HG03108 (cell line): ENCODE measurements around the gene TPST2.

Experiments used
- ATAC-seq: cut with Tn5 transposase; IDR thresholded peaks from one replicate; pipeline ENCODE4 v1.9.1; 2021; ENCODE audit warnings: moderate library complexity; ENCODE audit not compliant: unreplicated experiment

TPST2 gene

DNA sequence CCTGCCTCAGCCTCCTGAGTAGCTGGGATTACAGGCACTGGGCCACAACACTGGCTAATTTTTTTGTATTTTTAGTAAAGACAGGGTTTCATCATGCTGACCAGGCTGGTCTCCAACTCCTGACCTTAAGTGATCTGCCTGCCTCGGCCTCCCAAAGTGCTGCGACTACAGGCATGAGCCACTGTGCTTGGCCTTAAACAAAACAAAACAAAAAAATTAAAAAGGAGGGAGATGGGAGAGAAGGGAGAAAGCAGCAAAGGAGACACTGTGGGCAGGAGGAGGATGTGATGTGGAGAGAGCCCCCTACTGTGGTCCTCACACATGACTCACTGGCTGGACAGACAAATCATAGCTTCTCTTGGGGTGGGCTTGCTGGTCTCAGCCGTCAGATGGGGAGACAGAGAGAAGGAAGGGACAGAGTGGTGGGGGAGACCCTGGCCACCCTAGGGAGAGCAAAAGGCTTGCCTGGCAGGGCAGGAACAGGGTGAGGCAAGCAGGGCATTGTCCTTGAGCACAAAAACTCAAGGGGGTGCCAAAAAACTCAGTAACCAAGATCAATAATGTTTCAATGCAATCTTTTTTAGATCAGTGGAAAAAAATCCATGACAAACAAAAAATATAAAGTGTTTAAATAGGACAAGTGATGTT, 31.6 kb downstream of the TPST2 start:
- ATAC-seq, result no peak

DNA sequence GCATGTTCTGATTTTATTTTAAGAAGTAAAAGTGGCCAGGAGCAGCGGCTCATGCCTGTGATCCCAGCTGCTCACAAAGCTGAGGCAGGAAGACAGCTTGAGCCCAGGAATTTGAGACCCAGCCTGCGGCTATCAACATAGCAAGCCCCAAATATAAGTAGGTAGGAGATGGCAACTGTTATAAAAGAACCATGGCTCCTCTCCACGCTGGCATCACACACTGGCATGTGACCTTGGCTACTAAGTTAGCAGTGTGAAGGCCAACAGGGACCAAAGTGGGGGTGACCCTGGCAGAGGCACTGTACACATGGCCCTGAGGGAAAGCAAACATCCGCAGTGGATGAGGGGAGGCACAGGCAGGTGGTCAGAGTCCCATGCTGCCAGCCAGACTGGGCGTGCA, 33.0 kb downstream of the TPST2 start:
- ATAC-seq, result no peak

DNA sequence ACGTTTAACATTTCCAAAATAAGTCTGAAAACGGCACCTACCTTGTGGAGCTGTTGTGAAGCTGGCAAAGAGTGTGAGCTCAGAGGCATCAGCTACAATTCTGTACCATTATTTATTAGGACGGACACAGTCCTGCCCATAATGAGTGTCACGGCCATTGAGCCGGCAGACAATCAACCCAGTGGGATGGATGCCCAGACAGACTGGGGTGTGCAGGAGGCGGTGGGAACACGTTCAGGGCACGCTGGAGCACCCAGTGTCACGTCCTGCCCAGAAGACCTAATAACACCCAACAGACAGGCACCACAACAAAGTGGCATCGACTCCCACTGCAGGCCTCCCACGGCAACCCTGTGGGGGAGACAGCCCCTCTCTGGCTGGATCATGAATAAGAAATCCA, 34.5 kb downstream of the TPST2 start:
- no peak for ATAC-seq

- ATAC-seq, result no peak
Measured at GRCh38 chr22:26554956-26555355, 35.0 kb downstream of the TPST2 start.

DNA sequence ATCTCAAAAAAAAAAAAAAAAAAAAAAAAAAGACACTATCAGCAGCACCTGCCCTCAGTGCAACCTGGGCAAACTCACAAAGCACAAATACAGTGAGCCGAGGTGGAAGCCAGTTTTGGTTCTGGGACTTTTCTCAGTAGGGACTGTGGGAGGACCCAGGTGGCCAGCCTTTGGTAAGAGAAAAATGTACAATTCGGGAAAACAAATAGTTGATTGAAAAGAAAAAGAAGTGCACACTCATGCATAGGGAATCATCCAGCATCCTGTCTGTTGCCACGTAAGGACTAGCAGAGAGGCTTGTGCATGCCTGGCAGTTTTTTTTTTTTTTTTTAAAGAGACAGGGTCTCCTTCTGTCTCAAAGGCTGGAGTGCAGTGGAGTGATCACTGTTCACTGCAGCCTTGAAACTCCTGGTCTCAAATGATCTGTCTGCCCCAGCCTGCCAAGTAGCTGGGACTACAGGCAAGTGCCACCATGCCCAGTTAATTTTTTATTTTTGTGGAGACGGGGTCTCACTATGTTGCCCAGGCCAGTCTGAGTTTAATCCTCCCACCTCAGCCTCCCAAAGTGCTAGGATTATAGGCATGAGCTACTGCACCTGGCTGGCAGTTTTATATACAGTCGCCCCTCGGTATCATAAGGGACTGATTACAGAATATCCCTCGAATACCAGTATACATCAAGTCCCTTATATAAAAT, 36.7 kb downstream of the TPST2 start:
- ATAC-seq, result no peak

DNA sequence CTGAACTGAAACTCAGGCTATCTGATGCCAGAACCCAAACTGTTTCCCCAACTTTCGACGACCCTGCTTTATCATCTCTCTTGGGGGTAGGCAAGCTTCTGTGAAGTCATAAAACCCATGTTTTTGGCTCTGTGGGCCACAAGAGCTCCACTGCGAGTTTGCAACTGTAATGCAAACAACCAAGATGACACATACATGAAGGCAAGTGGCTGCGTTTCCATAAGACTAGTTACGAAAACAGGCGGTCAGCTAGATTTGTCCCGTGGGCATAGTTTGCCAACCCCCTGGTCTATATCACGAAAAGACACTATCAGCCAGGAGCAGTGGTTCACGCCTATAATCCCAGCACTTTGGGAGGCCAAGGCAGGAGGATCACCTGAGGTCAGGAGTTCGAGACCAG, 37.5 kb downstream of the TPST2 start:
- ATAC-seq, result no peak

GRCh38 chr22:26551568-26551967, 38.4 kb downstream of the TPST2 start:
- no peak for ATAC-seq

DNA sequence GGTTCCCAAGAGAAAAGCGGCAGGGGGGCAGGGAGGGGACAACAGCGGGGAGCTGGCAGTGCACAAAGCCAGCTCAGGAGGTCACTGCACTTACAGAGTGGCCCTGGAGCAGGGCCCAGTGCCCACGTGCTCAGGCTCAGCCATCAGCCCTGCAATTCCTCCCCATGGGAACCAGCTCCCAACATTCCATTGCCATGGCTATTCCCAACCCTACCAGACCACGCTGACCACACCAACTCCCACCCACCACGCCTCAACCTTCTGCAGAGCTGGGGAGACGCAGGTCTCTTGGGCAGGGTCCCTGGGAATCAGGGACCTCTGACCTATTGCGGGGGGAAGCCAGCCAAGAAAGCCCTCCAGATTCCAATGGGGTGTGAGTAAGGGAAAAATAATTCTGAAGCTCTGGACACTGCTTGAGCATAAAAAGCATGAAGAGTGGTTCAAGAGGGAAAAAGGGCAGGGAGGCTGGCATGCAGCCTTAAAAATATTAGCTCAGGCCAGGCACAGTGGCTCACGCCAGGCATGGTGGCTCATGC, 39.4 kb downstream of the TPST2 start:
- ATAC-seq, result no peak

GRCh38 chr22:26549902-26550497, 39.9 kb downstream of the TPST2 start:
- no peak for ATAC-seq

DNA sequence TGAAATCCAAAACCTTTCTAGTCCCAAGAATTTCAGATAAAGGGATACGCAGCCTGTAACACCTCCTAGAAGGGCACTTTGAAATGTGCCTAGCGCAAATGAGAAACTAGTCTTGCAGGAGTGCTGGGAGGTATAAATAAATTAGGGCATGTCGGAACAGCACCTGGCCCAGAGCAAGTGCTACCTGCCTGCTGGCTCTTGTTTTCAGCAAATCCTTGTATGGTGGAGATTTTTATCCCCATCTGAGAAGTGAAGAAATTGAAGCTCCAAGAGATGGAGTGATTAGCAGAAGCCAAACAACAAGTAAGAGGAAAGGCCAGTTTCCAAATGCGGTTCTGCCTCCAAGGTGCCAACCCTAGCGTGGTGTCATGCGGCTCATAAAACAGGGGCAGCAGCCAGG, 40.9 kb downstream of the TPST2 start:
- no peak for ATAC-seq

GRCh38 chr22:26548303-26548702, 41.6 kb downstream of the TPST2 start:
- no peak for ATAC-seq

GRCh38 chr22:26547837-26548236, 42.1 kb downstream of the TPST2 start:
- ATAC-seq, result no peak

DNA sequence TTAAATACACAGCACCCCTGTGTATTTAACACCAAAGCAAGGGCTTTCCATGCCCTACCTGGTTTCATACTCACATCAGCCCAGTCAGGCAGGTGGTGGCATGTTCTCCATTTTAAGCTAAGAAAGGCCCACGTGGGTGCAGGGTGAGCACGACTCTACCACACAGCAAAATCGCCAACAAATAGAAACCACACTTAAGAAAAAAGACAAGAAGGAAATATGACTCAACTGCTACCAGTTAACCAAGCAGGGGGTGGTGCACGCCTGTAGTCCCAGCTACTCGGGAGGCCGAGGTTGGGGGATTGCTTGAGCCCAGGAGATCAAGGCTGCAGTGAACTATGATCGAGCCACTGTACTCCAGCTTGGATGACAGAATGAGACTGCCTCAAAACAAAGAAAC, 42.5 kb downstream of the TPST2 start:
- ATAC-seq, result no peak

GRCh38 chr22:26546282-26546681, 43.6 kb downstream of the TPST2 start:
- ATAC-seq, result no peak

DNA sequence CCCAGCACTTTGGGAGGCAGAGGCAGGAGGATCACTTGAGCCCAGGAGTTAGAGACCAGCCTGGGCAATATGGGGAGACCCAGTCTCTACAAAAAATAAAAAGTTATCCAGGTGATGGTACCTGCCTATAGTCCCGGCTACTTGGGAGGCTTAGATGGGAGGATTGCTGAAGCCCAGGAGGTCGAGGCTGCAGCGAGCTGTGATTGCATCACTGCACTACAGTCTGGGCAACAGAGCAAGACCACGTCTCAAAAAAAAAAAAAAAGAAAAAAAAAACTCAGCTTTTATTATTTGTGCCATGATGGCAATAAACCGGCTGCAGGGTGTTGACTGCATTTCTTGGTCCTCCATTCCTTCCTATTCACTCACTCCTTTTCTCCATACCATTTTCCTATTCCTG, 44.1 kb downstream of the TPST2 start:
- ATAC-seq, result no peak

- ATAC-seq, result no peak
Measured at GRCh38 chr22:26545385-26545784, 44.5 kb downstream of the TPST2 start.

- ATAC-seq, result no peak
Measured at GRCh38 chr22:26544489-26544888, 45.4 kb downstream of the TPST2 start.

DNA sequence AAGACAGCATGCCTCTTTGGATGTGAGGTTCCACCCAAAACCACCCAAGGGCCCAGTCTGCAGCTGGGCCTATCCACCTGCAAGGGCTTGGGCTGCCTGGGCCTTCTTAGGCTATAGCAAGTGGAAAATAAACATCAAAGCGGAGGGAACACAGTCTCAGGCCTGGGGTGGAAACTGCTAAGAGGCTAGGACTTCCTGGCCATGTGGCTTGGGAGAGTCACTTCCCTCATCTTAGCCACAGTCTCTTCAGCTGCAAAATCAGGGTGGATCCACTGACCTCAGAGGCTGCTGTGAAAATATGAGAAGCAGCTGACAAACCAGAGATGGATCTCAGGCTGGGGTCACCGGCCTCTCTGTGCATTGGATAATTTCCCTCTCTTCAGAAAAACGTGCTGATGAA, 47.1 kb downstream of the TPST2 start:
- no peak for ATAC-seq

- no peak for ATAC-seq
Measured at GRCh38 chr22:26541167-26541819, 48.6 kb downstream of the TPST2 start.

GRCh38 chr22:26540119-26540518, 49.8 kb downstream of the TPST2 start:
- ATAC-seq, result no peak

DNA sequence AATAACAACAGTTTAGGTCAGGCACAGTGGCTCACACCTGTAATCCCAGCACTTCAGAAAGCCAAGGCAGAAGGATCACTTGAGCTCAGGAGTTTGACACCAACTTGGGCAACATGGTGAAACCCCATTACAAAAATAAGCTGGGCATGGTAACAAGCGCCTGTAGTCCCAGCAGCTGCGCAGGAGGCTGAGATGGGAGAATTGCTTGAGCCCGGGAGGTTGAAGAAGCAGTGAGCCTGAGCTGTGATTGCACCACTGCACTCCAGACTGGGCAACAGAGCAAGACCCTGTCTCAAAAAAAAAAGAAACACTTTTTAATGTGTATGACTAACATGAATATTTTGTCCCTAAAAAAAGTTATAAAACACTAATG, 53.2 kb downstream of the TPST2 start:
- ATAC-seq, result no peak
